Measurements from ENCODE around the gene PLEKHD1. TPM values are rescaled to one million over a fixed set of nuclear protein-coding genes. Genes with fewer than 3 reads are reported as not detected.

The PLEKHD1 gene
- total RNA-seq, 1 donor from 2014 or later: not detected

DNA sequence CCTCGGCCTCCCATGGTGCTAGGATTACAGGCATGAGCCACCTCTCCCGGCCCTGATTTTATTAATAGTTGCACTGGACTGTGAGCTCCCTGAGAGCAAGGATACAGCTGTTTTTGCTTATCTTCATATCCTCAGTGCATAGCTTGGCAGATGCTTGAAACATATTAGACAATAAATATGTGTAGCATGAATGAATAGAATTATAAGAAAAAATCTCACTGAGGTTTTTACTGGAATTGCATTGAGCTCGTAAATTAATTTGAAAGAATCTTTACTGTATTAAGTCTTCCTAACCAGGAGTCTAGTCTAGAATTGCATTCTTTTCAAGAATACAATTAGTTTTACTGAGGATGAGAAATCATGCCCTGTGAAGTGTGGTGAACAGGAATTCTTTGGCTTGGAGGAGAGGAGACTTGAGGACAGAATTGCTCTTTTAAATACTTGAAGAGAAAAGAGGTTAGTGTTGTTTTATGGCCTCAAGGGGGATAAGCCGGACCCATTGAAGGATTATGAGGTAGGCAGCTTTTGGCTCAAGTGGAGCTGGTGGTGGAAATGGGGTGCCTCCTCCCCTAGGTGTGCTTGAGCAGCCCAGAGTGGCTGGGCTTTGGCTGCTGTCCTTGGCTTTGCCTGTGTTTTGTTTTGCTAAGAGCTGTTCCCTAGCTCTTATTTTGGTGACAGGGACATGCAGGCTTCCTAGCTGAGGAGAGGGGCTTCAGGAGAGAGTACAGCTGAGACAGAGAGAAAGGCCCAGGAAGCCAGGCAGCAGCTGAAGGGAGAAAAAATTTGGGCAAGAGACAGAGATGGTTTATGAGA is 34.0 kb downstream of the PLEKHD1 start:
- no peak for DNase-seq (ENCODE audit: low read depth in 2 of 2)

- no peak for DNase-seq (ENCODE audit: low read depth in 2 of 2)
These were observed 34.9 kb downstream of the PLEKHD1 start for GRCh38 chr14:69519204-69520100.

GRCh38 chr14:69522026-69522425 is 37.5 kb downstream of the PLEKHD1 start:
- no peak for DNase-seq (ENCODE audit: low read depth in 2 of 2)

- DNase-seq (ENCODE audit: low read depth in 2 of 2): no peak
These were observed 41.4 kb downstream of the PLEKHD1 start for GRCh38 chr14:69525896-69526295.

- DNase-seq (ENCODE audit: low read depth in 2 of 2): no peak
These were observed 43.1 kb downstream of the PLEKHD1 start for GRCh38 chr14:69527635-69528034.

DNA sequence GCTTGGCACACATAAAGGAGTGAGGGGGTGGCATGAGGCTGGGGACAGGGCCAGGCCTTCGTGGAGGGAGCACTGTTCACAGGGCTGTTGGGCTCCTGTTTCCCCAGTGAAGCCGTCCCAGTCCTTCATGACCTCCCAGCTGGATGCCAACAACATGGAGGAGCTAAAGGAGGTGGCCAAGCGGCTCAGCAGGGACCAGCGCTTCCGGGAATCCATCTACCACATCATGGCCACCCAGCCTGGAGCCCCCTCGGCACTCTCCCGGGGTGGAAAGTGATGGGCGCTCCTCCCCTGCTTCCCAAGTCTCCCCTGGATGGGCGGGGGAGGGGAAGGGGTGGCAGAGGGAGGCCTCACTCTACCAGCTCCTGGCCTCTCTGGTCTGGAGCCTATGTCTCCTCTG is 43.6 kb downstream of the PLEKHD1 start:
- no peak for DNase-seq (ENCODE audit: low read depth in 2 of 2)

GRCh38 chr14:69528930-69529329 is 44.4 kb downstream of the PLEKHD1 start:
- no peak for DNase-seq (ENCODE audit: low read depth in 2 of 2)

DNA sequence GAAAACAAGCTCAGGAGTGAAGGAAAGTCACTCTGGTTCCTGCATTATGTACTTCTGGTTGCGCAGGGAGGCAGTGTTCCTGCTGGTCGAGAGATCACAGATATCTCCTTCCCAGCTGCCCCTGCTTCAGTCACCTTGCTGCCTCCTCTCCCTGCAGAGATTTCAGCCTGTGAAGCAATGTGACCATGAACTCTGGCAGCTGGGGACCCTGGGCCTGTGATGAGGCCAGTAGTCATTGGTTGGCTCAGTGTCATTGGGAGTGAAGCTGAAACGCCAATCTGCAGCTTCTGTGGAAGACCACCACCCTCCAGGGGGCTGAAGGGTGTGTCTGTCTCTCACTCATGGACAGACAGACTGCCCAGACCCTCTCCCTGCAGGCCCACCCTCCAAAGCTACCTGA is 45.0 kb downstream of the PLEKHD1 start:
- no peak for DNase-seq (ENCODE audit: low read depth in 2 of 2)

DNA sequence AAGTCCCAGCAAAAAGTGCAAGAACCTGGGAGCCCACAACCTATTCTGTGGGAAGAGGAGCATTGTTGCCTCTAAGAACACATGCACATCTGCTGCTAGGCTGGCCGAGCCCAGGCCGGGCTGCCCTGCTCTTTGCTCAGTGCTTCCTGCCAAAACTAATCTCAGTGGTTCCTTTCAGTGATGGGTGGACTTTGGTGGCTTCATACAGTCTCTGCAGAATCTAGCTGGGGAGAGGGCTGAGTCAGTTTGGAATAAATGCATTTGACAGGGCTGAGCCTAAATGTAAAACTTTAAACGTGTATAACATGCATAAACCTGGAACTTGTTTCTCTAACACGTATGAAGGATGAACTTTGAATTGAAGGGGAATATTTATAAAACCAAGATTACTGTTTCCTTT is 45.6 kb downstream of the PLEKHD1 start:
- no peak for DNase-seq (ENCODE audit: low read depth in 2 of 2)

DNA sequence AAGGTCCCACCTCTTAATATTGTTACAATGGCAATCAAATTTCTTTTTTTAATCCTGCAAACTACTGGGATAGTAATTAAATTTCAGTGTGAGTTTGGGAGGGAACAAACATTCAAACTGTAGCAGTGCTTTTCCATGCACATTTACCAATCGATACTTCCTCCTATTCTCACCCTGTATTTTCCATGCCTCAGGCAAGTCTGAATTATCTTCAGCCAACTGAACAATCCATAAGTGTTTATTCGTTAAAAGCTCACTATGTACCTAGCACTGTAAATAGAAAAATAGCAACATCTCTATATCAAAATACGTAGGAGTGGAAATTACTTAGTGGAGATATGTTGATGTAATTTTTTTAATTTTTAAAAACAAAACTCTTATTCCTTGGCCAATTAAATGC is 46.6 kb downstream of the PLEKHD1 start:
- DNase-seq (ENCODE audit: low read depth in 2 of 2): no peak

GRCh38 chr14:69532561-69533340 is 48.2 kb downstream of the PLEKHD1 start:
- no peak for DNase-seq (ENCODE audit: low read depth in 2 of 2)

GRCh38 chr14:69535230-69535848 is 50.8 kb downstream of the PLEKHD1 start:
- peak; percentile 50 to 59 for DNase-seq (ENCODE audit: low read depth in 2 of 2)

GRCh38 chr14:69536971-69537370 is 52.4 kb downstream of the PLEKHD1 start:
- DNase-seq (ENCODE audit: low read depth in 2 of 2): no peak

DNA sequence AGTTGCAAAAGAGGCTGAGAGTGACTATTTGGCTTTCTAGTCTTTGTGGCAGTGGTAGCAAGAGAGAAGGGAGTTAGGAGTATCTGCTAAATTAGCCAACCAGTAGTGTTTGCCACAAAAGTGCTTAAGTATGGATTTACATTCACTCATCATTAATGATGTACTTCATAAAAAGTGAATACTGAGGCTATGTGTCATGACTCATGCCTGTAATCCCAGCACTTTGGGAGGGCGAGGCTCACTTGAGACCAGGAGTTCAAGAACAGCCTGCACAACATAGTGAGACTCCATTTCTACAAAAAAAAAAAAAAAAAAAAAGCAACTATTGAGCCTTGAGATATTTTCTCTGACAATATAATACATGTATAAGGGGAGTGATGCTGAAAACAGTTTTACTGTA is 53.4 kb downstream of the PLEKHD1 start:
- DNase-seq (ENCODE audit: low read depth in 2 of 2): no peak

GRCh38 chr14:69538766-69539165 is 54.2 kb downstream of the PLEKHD1 start:
- no peak for DNase-seq (ENCODE audit: low read depth in 2 of 2)

GRCh38 chr14:69539631-69540410 is 55.3 kb downstream of the PLEKHD1 start:
- DNase-seq (ENCODE audit: low read depth in 2 of 2): no peak

GRCh38 chr14:69540654-69541335 is 56.3 kb downstream of the PLEKHD1 start:
- no peak for DNase-seq (ENCODE audit: low read depth in 2 of 2)

DNA sequence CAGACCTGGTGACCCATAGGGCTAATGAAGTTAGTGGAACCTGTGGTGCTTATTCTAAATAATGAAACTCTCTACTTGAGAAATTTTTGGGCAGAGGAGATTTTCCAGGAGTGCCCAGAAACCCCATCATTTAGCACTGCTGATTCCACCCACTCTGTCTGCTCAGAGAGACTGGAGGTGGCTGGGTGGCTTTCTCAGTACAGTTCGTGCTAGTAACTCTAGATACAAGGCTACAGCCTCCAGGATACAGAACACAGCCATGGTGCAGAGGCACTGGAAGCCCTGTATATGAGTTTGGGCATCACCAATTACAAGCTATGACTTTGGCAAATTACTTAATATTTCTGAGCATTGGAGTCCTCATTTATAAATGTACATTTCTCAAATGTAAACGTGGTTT is 57.8 kb downstream of the PLEKHD1 start:
- no peak for DNase-seq (ENCODE audit: low read depth in 2 of 2)

DNA sequence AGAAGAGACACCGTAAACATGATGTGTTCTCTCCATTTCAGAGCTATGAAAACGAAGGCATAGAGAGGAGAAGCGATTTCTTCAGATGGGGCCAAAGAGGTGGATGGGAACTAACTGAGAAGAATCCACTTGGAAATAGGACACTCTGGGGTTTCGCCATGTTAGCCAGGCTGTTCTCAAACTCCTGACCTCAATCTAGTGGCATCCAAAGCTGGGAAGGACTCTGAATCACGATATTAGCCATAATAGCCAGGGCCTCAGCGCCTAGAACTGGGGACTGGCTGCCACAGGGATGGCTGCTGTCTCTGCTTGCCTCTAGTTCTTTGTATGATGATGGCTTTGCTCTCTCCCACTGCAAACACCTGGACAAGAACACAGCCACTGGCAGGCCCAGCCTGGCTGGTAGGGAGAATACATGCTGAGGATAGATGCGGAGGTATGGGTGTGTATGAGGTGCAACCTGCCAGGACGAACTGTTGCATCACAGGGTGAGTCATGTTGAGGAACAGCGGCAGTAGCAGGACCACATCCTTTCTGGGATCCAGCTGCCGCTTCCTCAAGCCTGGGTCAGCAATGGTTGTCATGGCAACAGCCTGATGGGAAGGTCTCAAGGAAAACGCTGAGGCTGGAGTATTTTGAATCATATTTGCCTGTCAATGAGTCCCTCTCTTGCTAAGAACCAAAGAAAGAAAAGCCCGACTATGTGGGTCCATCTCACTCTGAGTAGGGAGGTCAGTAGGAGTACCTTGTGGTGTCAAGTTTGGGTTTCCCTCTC is 59.0 kb downstream of the PLEKHD1 start:
- peak in 1 of 2 donors; percentile 93 for DNase-seq (ENCODE audit: low read depth in 2 of 2)

All from lung microvascular endothelial cell (primary cell).